Measurements from ENCODE around the gene ELN.
A peak's percentile ranks its signal among the peaks of the same experiment; 100 is the strongest.
"Not testable (repeated sequence)": the region's sequence is repeated elsewhere in the genome, so short reads cannot be mapped to it uniquely, and the experiment has no call there.

The ELN gene

GRCh38 chr7:74044366-74045350 lies 16.7 kb downstream of the ELN start:
- no peak for DNase-seq

- not testable (repeated sequence) for DNase-seq
These were observed 18.6 kb downstream of the ELN start for GRCh38 chr7:74046581-74046980.

- DNase-seq: no peak
These were observed 19.9 kb downstream of the ELN start for GRCh38 chr7:74047804-74048380.

- DNase-seq: no peak
These were observed 21.1 kb downstream of the ELN start for GRCh38 chr7:74048999-74049599.

GRCh38 chr7:74049997-74050798 lies 22.2 kb downstream of the ELN start:
- DNase-seq: no peak

GRCh38 chr7:74051193-74051592 lies 23.2 kb downstream of the ELN start:
- DNase-seq: no peak

- DNase-seq: no peak
These were observed 23.8 kb downstream of the ELN start for GRCh38 chr7:74051629-74052410.

GRCh38 chr7:74052628-74053027 lies 24.7 kb downstream of the ELN start:
- DNase-seq: no peak

GRCh38 chr7:74053589-74054186 lies 25.7 kb downstream of the ELN start:
- no peak for DNase-seq

GRCh38 chr7:74056096-74056915 lies 28.3 kb downstream of the ELN start:
- no peak for DNase-seq

GRCh38 chr7:74057216-74057925 lies 29.4 kb downstream of the ELN start:
- DNase-seq: no peak

- no peak for DNase-seq
These were observed 30.0 kb downstream of the ELN start for GRCh38 chr7:74057987-74058386.

GRCh38 chr7:74058486-74058885 lies 30.5 kb downstream of the ELN start:
- DNase-seq: no peak

- no peak for DNase-seq
These were observed 31.1 kb downstream of the ELN start for GRCh38 chr7:74059037-74059436.

- DNase-seq: peak; percentile 50
These were observed 32.0 kb downstream of the ELN start for GRCh38 chr7:74059681-74060588.

GRCh38 chr7:74061840-74062539 lies 34.0 kb downstream of the ELN start:
- DNase-seq: peak; percentile 66

GRCh38 chr7:74063223-74063641 lies 35.3 kb downstream of the ELN start:
- DNase-seq: no peak

GRCh38 chr7:74063646-74064045 lies 35.7 kb downstream of the ELN start:
- DNase-seq: no peak
